Body of pancreas (tissue), 4 donors: Measurements from ENCODE around the gene MED12L. TPM values are rescaled to one million over a fixed set of nuclear protein-coding genes. Genes with fewer than 3 reads are reported as not detected.

Experiments used
- ATAC-seq: fragments of 150-250 bp; one replicate; pipeline ENCODE4 v1.9.1; 2016
- DNase-seq, 4 donors: peaks; one replicate each; pipeline ENCODE4 v3.0.0-alpha.2; 2019
- H3K27ac ChIP-seq, 4 donors: fragments of 200-600 bp; sonication (generic); 1 replicate in 3 of 4; 2 replicates in 1 of 4; pipeline versions ENCODE4 v1.5.1 to v1.6.1; 2016 to 2019; ENCODE audit warnings: mild to moderate bottlenecking in 1 of 4, mixed read lengths in 1 of 4, moderate library complexity in 1 of 4
- H3K27me3 ChIP-seq, 2 donors: fragments of 200-600 bp; sonication (generic); one replicate each; pipeline ENCODE4 v1.6.0; 2016; ENCODE audit warnings: mild to moderate bottlenecking in 1 of 2
- H3K36me3 ChIP-seq, 2 donors: fragments of 200-600 bp; sonication (generic); replicated peaks in 1 of 2; 2 replicates each; pipeline ENCODE4 v1.5.1; 2016; ENCODE audit warnings: low read depth in 2 of 2; ENCODE audit not compliant: insufficient read depth in 1 of 2
- H3K4me1 ChIP-seq: fragments of 200-600 bp; sonication (generic); one replicate; pipeline ENCODE4 v1.6.0; 2016
- H3K4me3 ChIP-seq, 2 donors: fragments of 200-600 bp; sonication (generic); 1 replicate in 1 of 2; 2 replicates in 1 of 2; pipeline ENCODE4 v1.5.1; 2016 to 2019
- H3K9me3 ChIP-seq, 3 donors: fragments of 200-600 bp; sonication (generic); 1 replicate in 2 of 3; 2 replicates in 1 of 3; pipeline ENCODE4 v1.5.1; 2016
- POLR2A ChIP-seq, 3 donors: fragments of 450-650 bp; IDR thresholded peaks; one replicate each; pipeline ENCODE4 v1.6.1; 2016; ENCODE audit warnings: antibody characterized with exemption in 3 of 3, mild to moderate bottlenecking in 2 of 3
- WGBS, 2 donors: methylation state at CpG; one replicate each; pipeline ENCODE4 v1.1.5; 2017; 5-methylcytosine and 5-hydroxymethylcytosine counted together
- intact Hi-C: fragments of 100-400 bp; cut with DNase I; formaldehyde crosslinking; loops from one replicate; pipeline ENCODE4 v1.15.1; 2023
- total RNA-seq, 2 donors: library from RNA; depleted of rRNA; stranded (reverse); fragments of >200 nt; gene quantifications; one replicate each; pipeline ENCODE4 v1.1.0, GENCODE V29; 2016
- TF ChIP-seq, protein P1 (sequence below), 7 experiments: fragments of 450-650 bp in 4 of 7; fragments of 200-600 bp in 3 of 7; sonication (generic) in 3 of 7; IDR thresholded peaks; one replicate each; pipeline ENCODE4 v1.5.1; 2016 to 2019; ENCODE audit warnings: antibody characterized with exemption in 7 of 7

The MED12L gene
- total RNA-seq, 2 donors from 2014 or later = 0.33 to 0.78 TPM

DNA sequence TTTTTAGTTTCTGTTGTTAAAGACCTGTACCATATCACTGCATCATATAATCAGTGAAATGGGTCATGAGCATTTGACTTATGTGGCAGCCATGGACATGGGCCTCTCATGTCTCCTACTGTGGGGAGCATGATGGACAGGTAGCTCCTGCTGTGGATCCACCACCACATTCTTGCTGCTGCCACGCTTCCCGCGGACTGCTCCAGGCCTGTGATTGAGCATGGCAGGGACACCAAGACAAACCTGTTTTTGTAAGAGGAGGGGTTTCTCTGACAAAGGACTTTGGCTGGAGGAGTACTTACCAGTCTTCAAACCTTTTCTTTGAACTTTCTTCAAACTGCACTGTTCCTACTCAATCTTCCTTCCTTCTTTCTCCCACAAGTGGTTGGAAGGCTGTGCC lies 210.8 kb downstream of the MED12L start:
- ATAC-seq (no peak), DNase-seq (no peak)
- Histone ChIP-seq H3K4me1 (no peaks in the 10 kb centered on the region), H3K27me3 (no peaks in the 10 kb centered on the region), H3K36me3 (no peaks in the 10 kb centered on the region), H3K4me3 (no peak overlapping the region), H3K27ac (no peak overlapping the region), H3K9me3 (no peaks in the 10 kb centered on the region)
- TF ChIP-seq, protein P1, sequence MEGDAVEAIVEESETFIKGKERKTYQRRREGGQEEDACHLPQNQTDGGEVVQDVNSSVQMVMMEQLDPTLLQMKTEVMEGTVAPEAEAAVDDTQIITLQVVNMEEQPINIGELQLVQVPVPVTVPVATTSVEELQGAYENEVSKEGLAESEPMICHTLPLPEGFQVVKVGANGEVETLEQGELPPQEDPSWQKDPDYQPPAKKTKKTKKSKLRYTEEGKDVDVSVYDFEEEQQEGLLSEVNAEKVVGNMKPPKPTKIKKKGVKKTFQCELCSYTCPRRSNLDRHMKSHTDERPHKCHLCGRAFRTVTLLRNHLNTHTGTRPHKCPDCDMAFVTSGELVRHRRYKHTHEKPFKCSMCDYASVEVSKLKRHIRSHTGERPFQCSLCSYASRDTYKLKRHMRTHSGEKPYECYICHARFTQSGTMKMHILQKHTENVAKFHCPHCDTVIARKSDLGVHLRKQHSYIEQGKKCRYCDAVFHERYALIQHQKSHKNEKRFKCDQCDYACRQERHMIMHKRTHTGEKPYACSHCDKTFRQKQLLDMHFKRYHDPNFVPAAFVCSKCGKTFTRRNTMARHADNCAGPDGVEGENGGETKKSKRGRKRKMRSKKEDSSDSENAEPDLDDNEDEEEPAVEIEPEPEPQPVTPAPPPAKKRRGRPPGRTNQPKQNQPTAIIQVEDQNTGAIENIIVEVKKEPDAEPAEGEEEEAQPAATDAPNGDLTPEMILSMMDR (IDR thresholded peaks at IDR 0.05) = no peak
- TF ChIP-seq POLR2A (IDR thresholded peaks at IDR 0.05) = no peak
- intact Hi-C loops = no loop called here
- WGBS, 2 donors = 73 to 78% methylated on average over 3 of the region's 3 CpGs

DNA sequence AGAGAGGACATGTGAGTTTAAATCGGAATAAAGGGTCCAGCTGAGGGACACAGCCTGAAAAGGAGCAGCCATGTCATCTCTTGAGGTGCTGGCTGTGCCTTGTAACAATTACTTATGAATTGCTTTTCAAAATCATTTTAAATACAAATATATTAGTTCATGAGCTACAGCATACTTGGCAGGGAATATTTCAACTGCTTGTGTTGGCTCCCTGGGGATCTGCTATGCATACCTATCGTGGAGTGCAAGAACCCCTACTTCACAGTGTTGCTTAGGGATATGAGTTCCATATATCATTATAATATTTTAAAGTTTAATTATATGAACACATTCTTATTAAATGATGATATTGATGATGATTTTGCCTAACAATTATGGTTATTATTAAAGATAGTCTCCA lies 212.0 kb downstream of the MED12L start:
- ATAC-seq (no peak), DNase-seq (no peak)
- no peak overlapping the region for H3K27ac ChIP-seq
- 58 to 83% methylated on average over 2 of the region's 2 CpGs for WGBS, 2 donors
- no peaks in the 10 kb centered on the region for H3K4me1 ChIP-seq
- intact Hi-C loops = no loop called here
- no peaks in the 10 kb centered on the region for H3K27me3 ChIP-seq
- no peak overlapping the region for H3K4me3 ChIP-seq
- no peaks in the 10 kb centered on the region for H3K9me3 ChIP-seq
- no peaks in the 10 kb centered on the region for H3K36me3 ChIP-seq
- TF ChIP-seq, protein P1 (IDR thresholded peaks at IDR 0.05) = no peak
- no peak for TF ChIP-seq POLR2A (IDR thresholded peaks at IDR 0.05)

DNA sequence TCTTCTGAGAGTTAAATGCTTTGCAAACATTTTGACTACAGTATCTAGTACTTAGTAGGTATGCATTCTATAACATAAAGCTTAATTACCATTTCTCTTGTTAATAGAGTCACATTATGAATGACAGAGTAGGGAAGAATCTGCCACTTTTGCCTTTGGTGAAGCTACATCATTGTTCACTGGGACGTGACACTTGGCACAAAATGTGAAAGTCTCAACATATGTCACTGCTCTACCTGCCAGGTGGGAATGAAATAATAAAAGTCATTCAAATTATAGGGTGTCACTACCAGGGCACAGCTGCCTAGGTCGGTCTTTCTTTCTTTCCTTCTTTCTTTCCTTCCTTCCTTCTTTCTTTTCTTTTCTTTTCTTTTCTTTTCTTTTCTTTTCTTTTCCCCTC lies 213.5 kb downstream of the MED12L start:
- Histone ChIP-seq H3K4me3 (no peak overlapping the region), H3K27ac (no peak overlapping the region), H3K9me3 (no peaks in the 10 kb centered on the region), H3K36me3 (no peaks in the 10 kb centered on the region), H3K27me3 (no peaks in the 10 kb centered on the region), H3K4me1 (no peaks in the 10 kb centered on the region)
- DNase-seq (no peak), ATAC-seq (no peak)
- intact Hi-C loops = no loop called here
- no peak for TF ChIP-seq POLR2A (IDR thresholded peaks at IDR 0.05)
- TF ChIP-seq, protein P1 (IDR thresholded peaks at IDR 0.05) = no peak
- 74 to 83% methylated on average over 2 of the region's 2 CpGs for WGBS, 2 donors

DNA sequence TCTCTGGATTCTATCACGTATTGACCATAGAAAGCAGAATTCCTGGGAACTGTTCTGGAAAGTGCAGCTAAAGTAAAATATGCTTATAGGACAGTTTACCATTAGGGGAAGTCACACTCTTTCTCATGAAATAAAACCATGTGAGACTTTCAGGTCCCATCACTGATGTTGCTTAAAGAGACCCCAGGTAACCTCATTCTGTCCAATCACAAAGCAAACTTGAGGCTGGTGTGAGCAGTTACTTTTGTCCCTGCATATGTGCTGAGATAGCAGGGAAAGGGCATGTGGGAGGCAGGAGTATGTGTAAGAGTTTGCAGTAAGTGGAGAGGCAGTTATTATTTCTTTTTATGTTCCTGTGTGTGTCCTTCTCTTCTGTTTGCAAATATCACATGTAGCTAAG lies 215.1 kb downstream of the MED12L start:
- Histone ChIP-seq H3K4me3 (no peak overlapping the region), H3K36me3 (no peaks in the 10 kb centered on the region), H3K27me3 (no peaks in the 10 kb centered on the region), H3K27ac (no peak overlapping the region), H3K9me3 (no peaks in the 10 kb centered on the region), H3K4me1 (no peaks in the 10 kb centered on the region)
- no peak for DNase-seq
- intact Hi-C loops = no loop called here
- TF ChIP-seq, protein P1 (IDR thresholded peaks at IDR 0.05) = no peak
- no peak for ATAC-seq
- 67 to 71% methylated on average over 1 of the region's 1 CpG for WGBS, 2 donors

DNA sequence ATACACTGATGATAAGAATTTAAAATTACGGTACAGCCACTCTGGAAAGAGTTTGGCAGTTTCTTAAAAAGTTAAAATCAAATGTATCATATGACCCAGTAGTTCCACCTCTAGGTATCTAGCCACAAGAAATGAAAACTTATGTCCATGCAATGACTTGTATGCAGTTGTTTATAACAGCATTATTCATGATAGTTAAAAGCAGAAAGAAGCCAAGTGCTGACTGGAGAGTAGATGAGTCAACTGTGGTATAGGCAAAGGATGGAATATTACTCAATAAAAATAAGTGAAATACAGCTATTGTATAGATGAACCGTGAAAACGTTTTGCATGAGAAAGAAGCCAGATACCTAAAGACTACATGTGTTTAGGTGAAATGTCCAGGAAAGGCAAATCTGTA lies 216.3 kb downstream of the MED12L start:
- 73 to 76% methylated on average over 3 of the region's 3 CpGs for WGBS, 2 donors
- TF ChIP-seq, protein P1 (IDR thresholded peaks at IDR 0.05) = no peak
- TF ChIP-seq POLR2A (IDR thresholded peaks at IDR 0.05) = no peak
- DNase-seq (no peak), ATAC-seq (no peak)
- intact Hi-C loops = no loop called here
- Histone ChIP-seq H3K4me3 (no peak overlapping the region), H3K9me3 (no peaks in the 10 kb centered on the region), H3K27me3 (no peaks in the 10 kb centered on the region), H3K4me1 (no peaks in the 10 kb centered on the region), H3K36me3 (no peaks in the 10 kb centered on the region), H3K27ac (no peak overlapping the region)
